ENCODE results near the gene USP22.

GRCh38 chr17:21075739-21076085 is 32.9 kb upstream of the USP22 start:
- no peak for TF ChIP-seq CTCF (conservative IDR thresholded peaks at IDR 0.05 in 1 of 2, IDR thresholded peaks at IDR 0.05 in 1 of 2; ENCODE audit: low read depth in 1 of 2, low read length in 2 of 2)
- no peak for TF ChIP-seq EZH2 (IDR thresholded peaks at IDR 0.05; ENCODE audit: low read length, missing control alignments)
